GM21390 (cell line): ENCODE data around the gene SHE.
"Not testable (repeated sequence)": the region's sequence is repeated elsewhere in the genome, so short reads cannot be mapped to it uniquely, and the experiment has no call there.

Experiments
- ATAC-seq: cut with Tn5 transposase; IDR thresholded peaks from one replicate; pipeline ENCODE4 v1.9.1; 2021; ENCODE audit not compliant: unreplicated experiment

The SHE gene

GRCh38 chr1:154502066-154502743 is at the start of gene SHE, which contains the start of gene TDRD10:
SHE (minus strand) TSS chr1:154502412; CDS start chr1:154502026, 386 bp downstream.
TDRD10 (plus strand) TSS chr1:154502219; CDS start chr1:154506904, 4,685 bp downstream.
- no peak for ATAC-seq

- ATAC-seq = no peak
Measured at GRCh38 chr1:154551474-154551873, 49.3 kb upstream of the SHE start.

DNA sequence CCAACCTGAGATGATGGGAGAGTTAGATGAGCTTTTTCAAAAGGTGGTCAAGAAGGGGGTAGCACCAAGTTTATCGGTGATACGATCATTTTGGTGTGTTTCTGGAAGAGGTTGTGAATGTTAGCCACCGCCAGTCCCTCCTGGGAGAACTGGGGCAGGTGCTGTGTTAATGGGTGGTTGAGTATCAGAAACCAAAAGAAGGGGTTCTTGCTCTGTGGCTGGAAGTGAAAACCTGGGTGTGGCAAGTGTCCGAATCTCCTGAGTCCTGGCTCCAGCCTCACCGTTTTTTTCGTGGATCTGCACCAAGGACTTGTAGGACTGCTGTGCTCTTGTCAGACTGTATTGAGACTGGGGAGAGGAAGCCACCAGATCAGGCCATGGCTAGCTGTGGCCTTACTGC is 48.4 kb upstream of the SHE start:
- no peak for ATAC-seq

DNA sequence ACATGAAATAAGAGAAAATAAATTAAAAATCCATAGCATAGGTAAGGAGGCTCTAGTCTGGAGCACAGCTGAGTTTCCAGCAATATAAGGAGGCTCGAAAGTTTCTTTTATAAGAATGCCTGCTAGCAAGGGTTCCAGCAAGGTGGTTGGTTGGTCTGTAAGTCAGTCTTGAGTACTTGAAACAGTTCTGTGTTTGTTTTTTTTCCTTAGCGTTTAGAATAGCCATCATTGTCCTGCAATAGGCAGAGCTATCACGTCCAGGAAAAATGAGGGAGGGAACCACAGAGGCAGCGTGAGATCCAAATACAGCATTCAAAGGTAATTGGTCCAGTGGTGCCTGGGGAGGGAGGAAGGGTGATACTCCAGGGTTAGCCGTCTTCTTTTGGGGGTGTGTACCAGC is 47.9 kb upstream of the SHE start:
- no peak for ATAC-seq

- ATAC-seq = no peak
Measured at GRCh38 chr1:154549202-154549770, 47.1 kb upstream of the SHE start.

- no peak for ATAC-seq
Measured at GRCh38 chr1:154548028-154548427, 45.8 kb upstream of the SHE start.

DNA sequence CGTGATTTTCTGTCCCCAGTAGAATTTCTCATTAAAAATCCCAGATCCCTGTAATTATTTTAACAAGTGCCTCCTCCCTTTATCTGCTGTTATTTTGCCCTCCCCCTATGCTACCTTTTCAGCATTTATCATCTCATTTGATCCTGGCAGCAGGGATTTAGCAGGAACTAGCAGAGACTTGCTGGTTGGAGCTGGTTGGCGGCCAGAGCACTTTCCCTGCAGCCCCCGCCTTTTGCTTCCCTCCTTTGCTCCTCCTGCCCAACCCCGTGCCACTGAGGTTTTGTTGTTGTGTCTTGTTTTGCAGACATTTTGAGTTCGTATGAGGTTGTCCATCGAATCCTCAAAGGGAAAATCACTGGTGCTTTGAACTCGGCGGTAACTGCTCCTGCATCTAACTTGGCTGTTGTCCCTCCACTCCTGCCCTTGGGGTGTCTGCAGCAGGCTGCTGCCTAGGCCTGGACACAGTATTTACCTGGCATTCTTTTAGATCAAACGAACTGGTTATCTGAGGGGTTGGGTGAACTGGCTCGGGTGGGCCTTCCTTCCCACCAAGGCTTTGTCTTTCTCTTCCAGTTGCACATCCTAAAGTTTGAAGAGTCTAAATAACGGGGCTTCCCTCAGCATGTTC is 45.0 kb upstream of the SHE start:
- ATAC-seq = no peak

DNA sequence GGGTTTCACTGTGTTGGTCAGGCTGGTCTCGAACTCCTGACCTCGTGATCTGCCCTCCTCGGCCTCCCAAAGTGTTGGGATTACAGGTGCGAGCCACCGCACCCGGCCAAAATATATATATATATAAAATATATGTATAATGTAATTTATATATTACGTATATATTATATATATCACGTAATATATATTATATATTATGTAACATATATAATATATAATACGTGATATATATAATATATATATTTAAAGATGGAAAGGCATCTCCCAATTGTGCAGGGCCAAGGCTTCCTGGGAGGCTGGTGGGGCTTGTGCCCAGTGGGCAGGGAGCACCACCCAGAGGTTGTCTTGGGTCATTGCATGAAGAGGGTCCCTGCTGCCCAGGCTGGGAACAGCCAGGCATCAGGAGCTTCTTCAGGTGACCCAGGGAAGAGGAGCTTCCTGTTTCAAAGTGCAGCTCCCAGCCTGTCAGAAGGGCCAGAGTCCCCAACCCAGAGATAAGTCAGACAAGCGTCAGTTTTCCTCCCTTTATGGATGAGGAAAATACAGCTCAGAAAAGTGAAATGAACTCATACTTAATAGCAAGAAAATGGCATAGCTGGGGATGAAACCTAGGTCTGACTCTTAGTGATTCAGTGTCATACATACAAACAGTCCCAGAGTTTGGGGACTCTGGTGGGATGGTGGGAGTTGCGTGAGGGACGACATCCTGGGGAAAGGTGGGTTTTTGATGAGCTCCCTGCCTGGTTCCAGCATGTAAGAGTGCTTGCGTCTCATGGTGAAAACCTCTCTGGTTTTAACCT is 44.3 kb upstream of the SHE start:
- ATAC-seq = no peak

DNA sequence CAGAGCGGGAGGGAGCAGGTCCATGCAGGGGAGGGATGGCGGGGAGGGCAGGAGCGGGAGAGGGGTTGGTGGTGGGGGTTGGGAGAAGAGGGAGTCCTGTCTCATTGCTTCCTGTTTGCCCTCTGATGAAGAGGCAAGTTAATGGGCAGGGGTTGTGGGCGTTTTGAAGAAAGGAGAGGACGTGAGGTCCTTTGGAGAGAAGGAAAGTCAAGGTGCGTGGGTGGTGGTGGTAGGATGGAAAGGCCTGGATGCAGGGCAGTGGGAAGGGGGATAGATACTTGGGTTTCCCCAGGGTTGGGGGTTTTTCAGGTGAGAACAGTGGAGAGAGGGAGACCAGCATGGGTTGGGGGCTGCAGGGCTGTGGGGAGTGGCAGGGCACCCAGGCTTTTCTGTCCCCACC is 39.0 kb upstream of the SHE start:
- no peak for ATAC-seq

- ATAC-seq = no peak
Measured at GRCh38 chr1:154539486-154540483, 37.6 kb upstream of the SHE start.

- no peak for ATAC-seq
Measured at GRCh38 chr1:154536570-154536969, 34.4 kb upstream of the SHE start.

DNA sequence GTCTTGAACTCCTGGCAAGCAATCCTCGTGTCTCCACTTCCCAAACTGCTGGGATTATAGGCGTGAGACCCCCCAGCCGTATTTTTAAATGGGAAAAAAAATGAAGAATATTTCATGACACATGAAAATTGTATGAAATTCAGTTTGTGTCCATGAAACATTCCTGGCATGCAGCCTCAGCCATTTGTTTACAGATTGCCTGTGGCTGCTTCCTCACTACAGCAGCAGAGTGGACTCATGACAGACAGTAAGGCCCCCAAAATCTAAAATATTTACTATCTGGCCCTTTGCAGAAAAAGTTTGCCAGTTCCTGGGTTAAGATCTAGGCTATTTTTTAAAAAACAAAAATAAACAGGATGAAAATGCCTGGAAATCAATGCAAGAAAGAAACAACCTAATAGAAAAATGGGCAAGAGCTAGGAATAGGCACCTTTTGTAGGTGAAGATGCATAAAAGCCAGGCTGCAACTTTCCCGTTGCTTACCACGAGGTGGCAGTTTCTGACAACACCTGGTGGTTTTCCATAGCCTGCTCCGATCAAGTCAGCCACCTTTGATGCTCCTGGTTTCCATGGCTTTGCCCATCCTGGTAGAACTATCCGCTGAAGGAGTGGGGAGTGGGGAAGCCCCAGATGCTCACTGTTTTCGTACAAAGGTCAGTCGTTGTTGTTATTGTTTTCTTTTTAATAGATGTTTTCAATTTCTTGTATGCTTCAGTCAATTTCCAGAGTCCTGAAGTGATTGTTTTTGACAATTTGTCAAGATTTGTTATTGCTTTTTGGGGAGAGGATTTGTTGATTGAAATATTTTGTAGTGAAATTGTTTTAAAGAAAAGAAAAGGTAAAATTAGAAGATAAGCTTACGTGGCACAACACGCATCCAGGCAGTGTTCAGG is 32.0 kb upstream of the SHE start:
- no peak for ATAC-seq

- ATAC-seq = not testable (repeated sequence)
Measured at GRCh38 chr1:154531950-154532349, 29.7 kb upstream of the SHE start.

DNA sequence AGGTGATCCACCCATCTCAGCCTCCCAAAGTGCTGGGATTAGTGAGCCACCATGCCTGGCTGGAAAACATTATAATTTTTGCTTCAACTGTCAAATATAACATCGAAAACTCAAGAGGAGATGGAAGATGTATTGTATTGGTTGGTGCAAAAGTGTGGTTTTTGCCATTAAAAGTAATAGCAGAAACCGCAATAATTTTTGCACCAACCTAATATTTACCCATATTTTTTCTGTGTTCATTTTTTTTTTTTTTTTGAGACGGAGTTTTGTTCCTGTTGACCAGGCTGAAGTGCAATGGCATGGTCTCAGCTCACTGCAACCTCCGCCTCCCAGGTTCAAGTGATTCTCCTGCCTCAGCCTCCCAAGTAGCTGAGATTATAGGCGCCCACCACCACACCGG is 27.1 kb upstream of the SHE start:
- no peak for ATAC-seq

DNA sequence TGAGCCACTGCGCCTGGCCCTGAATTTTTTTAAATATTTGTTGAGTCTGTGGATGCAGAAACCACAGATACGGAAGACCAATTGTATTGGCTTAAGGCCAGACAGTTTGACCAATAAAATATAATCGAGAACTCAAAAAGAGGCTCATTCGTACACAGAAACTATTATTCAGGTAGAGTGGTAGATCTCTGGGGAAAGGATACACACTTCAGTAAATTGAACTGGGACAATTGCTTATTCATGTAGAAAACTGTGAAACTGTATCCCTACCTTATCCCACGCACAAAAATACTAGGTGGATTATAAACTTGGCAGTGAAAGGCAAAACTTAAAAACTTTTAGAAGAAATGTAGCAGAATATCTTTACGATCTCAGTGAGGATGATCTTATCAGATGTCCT is 25.0 kb upstream of the SHE start:
- no peak for ATAC-seq

DNA sequence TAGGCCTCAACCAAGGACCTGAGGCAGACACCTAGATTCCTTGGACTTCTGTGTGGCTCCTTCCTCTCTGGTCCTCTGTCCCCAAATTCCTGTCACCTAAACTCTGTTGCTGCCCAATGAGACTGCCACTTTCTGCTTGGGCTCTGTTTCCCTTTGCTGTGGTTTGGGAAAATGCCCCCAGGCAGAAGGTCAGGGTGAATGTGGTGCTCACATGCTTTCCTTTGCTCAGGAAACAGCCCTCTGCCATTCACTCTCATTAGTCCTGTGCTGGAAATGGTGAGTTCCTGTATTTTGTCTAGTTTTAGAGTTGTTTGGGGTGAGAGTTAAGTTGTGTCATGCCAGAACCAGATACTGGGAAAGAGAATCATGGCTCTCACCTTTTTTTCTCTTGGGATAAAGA is 22.7 kb upstream of the SHE start:
- ATAC-seq = no peak

DNA sequence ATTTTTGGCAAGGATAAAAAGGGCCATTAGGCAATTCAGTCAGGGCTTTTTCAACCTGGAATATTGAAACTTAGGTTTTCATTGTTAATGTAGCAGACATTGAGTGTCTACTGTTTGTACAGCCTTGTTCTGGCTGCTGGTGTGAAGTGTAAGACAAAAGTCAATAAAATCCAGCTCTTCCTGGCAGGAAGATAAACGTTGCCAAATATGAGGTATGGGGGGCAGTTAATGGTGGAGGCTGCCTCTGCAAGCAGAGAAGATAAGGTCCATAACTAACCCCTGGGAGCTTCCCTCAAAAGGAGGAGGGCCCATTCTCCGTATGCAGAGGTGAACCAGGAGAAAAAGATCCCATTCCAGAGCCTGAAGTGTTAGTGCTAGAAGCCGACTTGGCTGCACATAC is 19.5 kb upstream of the SHE start:
- no peak for ATAC-seq

- no peak for ATAC-seq
Measured at GRCh38 chr1:154520333-154520732, 18.1 kb upstream of the SHE start.

GRCh38 chr1:154519591-154519991 is 17.4 kb upstream of the SHE start:
- ATAC-seq = no peak
